ENCODE data around the gene C16orf54. TPM values are rescaled to one million over a fixed set of nuclear protein-coding genes. Genes with fewer than 3 reads are reported as not detected.

Gene C16orf54
- total RNA-seq, 2 experiments from 2014 or later = 250 to 261 TPM

- POLR2A ChIA-PET = no interaction called here
These were observed 26.7 kb downstream of the C16orf54 start for GRCh38 chr16:29719063-29719462.

DNA sequence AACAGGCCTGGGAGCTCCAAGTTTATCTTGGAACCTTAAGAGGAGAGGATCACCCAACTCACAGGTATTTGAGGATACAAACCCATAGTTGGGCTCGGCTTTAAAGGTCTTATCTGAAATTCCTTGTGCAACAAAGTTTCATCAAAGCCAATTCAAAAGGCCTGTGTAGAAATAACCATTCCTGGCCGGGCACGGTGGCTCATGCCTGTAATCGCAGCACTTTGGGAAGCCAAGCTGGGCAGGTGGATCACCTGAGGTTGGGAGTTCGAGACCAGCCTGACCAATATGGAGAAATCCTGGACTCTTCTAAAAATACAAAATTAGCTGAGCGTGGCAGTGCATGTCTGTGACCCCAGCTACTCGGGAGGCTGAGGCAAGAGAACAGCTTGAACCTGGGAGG, 28.7 kb downstream of the C16orf54 start:
- no peak for TF ChIP-seq CTCF (IDR thresholded peaks at IDR 0.05)
- DNase-seq (no peak), ATAC-seq (ENCODE audit: poor library complexity) (no peak)
- H3K27me3 ChIP-seq (ENCODE audit: control insufficient read depth in 1 of 2, insufficient read depth in 2 of 2, low read length in 2 of 2) = no peaks in the 10 kb centered on the region
- H3K9me3 Mint-ChIP-seq = no peaks in the 10 kb centered on the region
- CTCF ChIA-PET = interaction anchor here (1.1 to 1.8 kb wide), 4 partner anchors 16 to 131 kb away, joined by 3 to 5 read pairs (median 4); partner anchors contain the start of gene KIF22
- peaks cover 12% of the 10 kb centered on the region for H3K4me1 Mint-ChIP-seq (ENCODE audit: low read depth)
- no peaks in the 10 kb centered on the region for H3K36me3 Mint-ChIP-seq (ENCODE audit: low read depth)
- H3K27ac ChIP-seq (ENCODE audit: low read depth in 1 of 2, low read length in 2 of 2) = no peak overlapping the region
- POLR2A ChIA-PET = interaction anchor here (0.8 kb wide), 1 partner anchor 14 kb away, joined by 3 read pairs; no protein-coding TSS in a partner anchor
- intact Hi-C loops (cut with DNase I, micrococcal nuclease) = loop anchor here in 1 of 2 experiments (5.0 kb wide), 1 partner anchor 40 kb away; no protein-coding TSS in a partner anchor
- no peak overlapping the region for H3K4me3 ChIP-seq (ENCODE audit: low read length)
- H3K36me3 ChIP-seq (ENCODE audit: insufficient read depth, low read length) = no peaks in the 10 kb centered on the region
- H3K27me3 Mint-ChIP-seq = no peaks in the 10 kb centered on the region
- H3K27ac Mint-ChIP-seq = no peak overlapping the region
- no peak overlapping the region for H3K4me3 Mint-ChIP-seq
- no peaks in the 10 kb centered on the region for H3K9me3 ChIP-seq (ENCODE audit: control insufficient read depth in 1 of 2, insufficient read depth in 1 of 2, low read length in 2 of 2)
- H3K4me1 ChIP-seq (ENCODE audit: insufficient read depth, low read length) = peaks cover 3% of the 10 kb centered on the region

More at GRCh38 chr16:29719063-29719462, 26.7 kb downstream of the C16orf54 start:
- ATAC-seq (ENCODE audit: poor library complexity) = no peak
- no peaks in the 10 kb centered on the region for H3K27me3 ChIP-seq (ENCODE audit: control insufficient read depth in 1 of 2, insufficient read depth in 2 of 2, low read length in 2 of 2)
- Mint-ChIP-seq H3K27ac (no peak overlapping the region), H3K4me3 (no peak overlapping the region), H3K27me3 (no peaks in the 10 kb centered on the region), H3K9me3 (no peaks in the 10 kb centered on the region), H3K36me3 (ENCODE audit: low read depth) (no peaks in the 10 kb centered on the region), H3K4me1 (ENCODE audit: low read depth) (peaks cover 13% of the 10 kb centered on the region)
- H3K9me3 ChIP-seq (ENCODE audit: control insufficient read depth in 1 of 2, insufficient read depth in 1 of 2, low read length in 2 of 2) = no peaks in the 10 kb centered on the region
- DNase-seq = no peak
- H3K27ac ChIP-seq (ENCODE audit: low read depth in 1 of 2, low read length in 2 of 2) = no peak overlapping the region
- intact Hi-C loops (cut with DNase I, micrococcal nuclease) = loop anchor here in 1 of 2 experiments (5.0 kb wide), 1 partner anchor 38 kb away; no protein-coding TSS in a partner anchor
- H3K4me1 ChIP-seq (ENCODE audit: insufficient read depth, low read length) = peaks cover 3% of the 10 kb centered on the region
- no peak overlapping the region for H3K4me3 ChIP-seq (ENCODE audit: low read length)
- no peaks in the 10 kb centered on the region for H3K36me3 ChIP-seq (ENCODE audit: insufficient read depth, low read length)
- TF ChIP-seq CTCF (IDR thresholded peaks at IDR 0.05) = no peak
- CTCF ChIA-PET = no interaction called here

DNA sequence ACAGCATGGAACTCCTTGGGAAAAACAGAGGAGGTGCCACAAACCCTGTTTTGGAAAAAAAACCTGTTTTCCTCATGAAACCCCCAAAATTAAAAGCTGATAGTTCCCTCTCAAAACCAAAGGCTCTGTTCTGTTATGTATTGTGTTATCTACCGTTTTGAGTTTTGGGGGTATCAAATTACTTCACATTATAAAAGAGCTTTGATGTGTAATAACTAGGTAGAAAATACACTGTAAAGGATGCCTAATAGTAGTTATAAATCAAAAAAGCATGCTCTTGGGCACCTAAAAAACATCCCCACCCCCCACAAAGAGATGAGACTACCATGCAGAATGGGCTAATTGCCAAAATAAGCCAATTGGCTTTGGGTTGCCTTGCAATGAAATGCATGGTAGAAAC, 30.8 kb downstream of the C16orf54 start:
- POLR2A ChIA-PET = interaction anchor here (0.7 to 2.9 kb wide), 4 partner anchors 13 to 106 kb away, joined by 3 to 13 read pairs (median 6); partner anchors contain the start of genes KIF22 and MVP

More for the DNA sequence above, 30.8 kb downstream of the C16orf54 start:
- Histone ChIP-seq H3K27ac (ENCODE audit: low read depth in 1 of 2, low read length in 2 of 2) (no peak overlapping the region), H3K4me1 (ENCODE audit: insufficient read depth, low read length) (peaks cover 9% of the 10 kb centered on the region), H3K36me3 (ENCODE audit: insufficient read depth, low read length) (no peaks in the 10 kb centered on the region), H3K9me3 (ENCODE audit: control insufficient read depth in 1 of 2, insufficient read depth in 1 of 2, low read length in 2 of 2) (no peaks in the 10 kb centered on the region), H3K4me3 (ENCODE audit: low read length) (no peak overlapping the region), H3K27me3 (ENCODE audit: control insufficient read depth in 1 of 2, insufficient read depth in 2 of 2, low read length in 2 of 2) (no peaks in the 10 kb centered on the region)
- CTCF ChIA-PET = interaction anchor here (0.6 to 1.4 kb wide), 2 partner anchors 14 to 47 kb away, joined by 4 to 7 read pairs; no protein-coding TSS in a partner anchor
- Mint-ChIP-seq H3K4me1 (ENCODE audit: low read depth) (peaks cover 7% of the 10 kb centered on the region), H3K27me3 (no peaks in the 10 kb centered on the region), H3K36me3 (ENCODE audit: low read depth) (no peaks in the 10 kb centered on the region), H3K4me3 (no peak overlapping the region), H3K9me3 (no peaks in the 10 kb centered on the region), H3K27ac (no peak overlapping the region)
- no peak for TF ChIP-seq CTCF (IDR thresholded peaks at IDR 0.05)
- intact Hi-C loops (cut with DNase I, micrococcal nuclease) = loop anchor here in 1 of 2 experiments (5.0 kb wide), 1 partner anchor 42 kb away; no protein-coding TSS in a partner anchor
- ATAC-seq (ENCODE audit: poor library complexity) = no peak
- DNase-seq = no peak

Measured in CD4-positive, alpha-beta T cell (primary cell).